CD4-positive, CD25-positive, alpha-beta regulatory T cell (primary cell): Measurements from ENCODE around the gene ERO1B. TPM values are rescaled to one million over a fixed set of nuclear protein-coding genes. Genes with fewer than 3 reads are reported as not detected.
A peak's percentile ranks its signal among the peaks of the same experiment; 100 is the strongest.
"Not testable (repeated sequence)": the region's sequence is repeated elsewhere in the genome, so short reads cannot be mapped to it uniquely, and the experiment has no call there.

Experiments used
- ATAC-seq, 2 donors: fragments of 150-1000 bp; cut with Tn5 transposase; one replicate each; pipeline ENCODE4 v1.10.0; 2021; ENCODE audit warnings: low read depth in 2 of 2, moderate number of reproducible peaks in 2 of 2, moderate library complexity in 1 of 2
- DNase-seq, 3 donors: peaks; one replicate each; pipeline versions ENCODE4 v3.0.0 to v3.0.0-alpha.2; 2012 to 2022; ENCODE audit warnings: mixed read lengths in 1 of 3
- H3K27ac ChIP-seq: one replicate; pipeline ENCODE4 v1.7.0; 2013; ENCODE audit warnings: mild to moderate bottlenecking, low read length; ENCODE audit not compliant: insufficient read depth, poor library complexity, severe bottlenecking
- H3K27me3 ChIP-seq: one replicate; pipeline ENCODE4 v1.7.0; 2013; ENCODE audit warnings: low read length; ENCODE audit not compliant: control insufficient read depth, insufficient read depth
- H3K36me3 ChIP-seq: one replicate; pipeline ENCODE4 v1.7.0; 2013; ENCODE audit warnings: mild to moderate bottlenecking, low read length, moderate library complexity; ENCODE audit not compliant: control insufficient read depth, insufficient read depth
- H3K4me1 ChIP-seq: 2 replicates; pipeline ENCODE4 v1.7.0; 2013; ENCODE audit warnings: mild to moderate bottlenecking, low read length; ENCODE audit not compliant: insufficient read depth, control insufficient read depth, poor library complexity, severe bottlenecking
- H3K4me3 ChIP-seq: one replicate; pipeline ENCODE4 v1.7.0; 2013; ENCODE audit warnings: low read depth, mild to moderate bottlenecking, low read length, moderate library complexity
- H3K9me3 ChIP-seq, 2 experiments: 1 replicate in 1 of 2; 2 replicates in 1 of 2; pipeline ENCODE4 v1.7.0; 2013; ENCODE audit warnings: low read length in 2 of 2, mild to moderate bottlenecking in 1 of 2, moderate library complexity in 1 of 2; ENCODE audit not compliant: control insufficient read depth in 2 of 2
- H3K27ac Mint-ChIP-seq, 3 donors: one replicate each; pipeline ENCODE4 v1.8.0; 2020 to 2022; ENCODE audit warnings: mild to moderate bottlenecking in 3 of 3, mixed read lengths in 3 of 3, moderate library complexity in 2 of 3
- H3K27me3 Mint-ChIP-seq: one replicate; pipeline ENCODE4 v1.8.0; 2022; ENCODE audit warnings: mild to moderate bottlenecking, mixed read lengths
- H3K36me3 Mint-ChIP-seq: one replicate; pipeline ENCODE4 v1.8.0; 2020; ENCODE audit warnings: mixed read lengths
- H3K4me1 Mint-ChIP-seq, 4 donors: one replicate each; pipeline ENCODE4 v1.8.0; 2020 to 2022; ENCODE audit warnings: mixed read lengths in 4 of 4, mild to moderate bottlenecking in 1 of 4
- H3K4me3 Mint-ChIP-seq, 4 donors: one replicate each; pipeline ENCODE4 v1.8.0; 2020 to 2022; ENCODE audit warnings: mild to moderate bottlenecking in 4 of 4, mixed read lengths in 4 of 4, moderate library complexity in 3 of 4
- H3K9me3 Mint-ChIP-seq, 7 donors: one replicate each; pipeline ENCODE4 v1.8.0; 2020 to 2022; ENCODE audit warnings: mixed read lengths in 7 of 7, mild to moderate bottlenecking in 3 of 7, moderate library complexity in 2 of 7
- polyA plus RNA-seq, 4 donors: library from polyadenylated mRNA; unstranded; fragments of 300-500 nt; fragmentation: Illumina TruSeq; gene quantifications; one replicate each; pipeline ENCODE4 v1.2.3, GENCODE V29; 2021
- total RNA-seq: library from RNA; stranded (reverse); gene quantifications from one replicate; pipeline ENCODE4 v1.2.3, GENCODE V29; 2022

ERO1B gene
- total RNA-seq (15.2 TPM), polyA plus RNA-seq (1 to 10 TPM; 2.4 to 4.3 (median 2.8) TPM)

- Mint-ChIP-seq H3K27ac (peak within 1 kb of the TSS; percentile 93 to 97 (median 95)), H3K36me3 (peaks cover 10% of the 10 kb centered on the region), H3K4me3 (peak within 1 kb of the TSS; percentile 87 to 99 (median 96)), H3K27me3 (peaks cover 20% of the 10 kb centered on the region), H3K4me1 (peaks cover 26 to 64% (median 45%) of the 10 kb centered on the region in 4 donors), H3K9me3 (peaks cover 0 to 2% (median 0%) of the 10 kb centered on the region in 7 donors)
- H3K36me3 ChIP-seq = no peaks in the 10 kb centered on the region
- no peaks in the 10 kb centered on the region for H3K27me3 ChIP-seq
- peaks cover 20% of the 10 kb centered on the region for H3K4me1 ChIP-seq
- H3K9me3 ChIP-seq = no peaks in the 10 kb centered on the region
- DNase-seq = peak; percentile 96 to 98 (median 96)
- H3K4me3 ChIP-seq = peak within 1 kb of the TSS; percentile 89
- ATAC-seq = peak; percentile 97
- H3K27ac ChIP-seq = peak within 1 kb of the TSS; percentile 80
These were observed at the start of gene ERO1B for GRCh38 chr1:236281654-236282424. Gene ERO1B, minus strand, starts transcription at chr1:236281958. Its CDS starts 175 bp downstream, at chr1:236281783.

GRCh38 chr1:236331412-236331811, 49.7 kb upstream of the ERO1B start:
- H3K4me3 ChIP-seq, H3K27ac ChIP-seq, DNase-seq, H3K36me3 ChIP-seq, H3K27ac Mint-ChIP-seq, H3K4me3 Mint-ChIP-seq, H3K4me1 Mint-ChIP-seq, H3K9me3 ChIP-seq, H3K36me3 Mint-ChIP-seq, H3K4me1 ChIP-seq, ATAC-seq, H3K9me3 Mint-ChIP-seq, H3K27me3 Mint-ChIP-seq, H3K27me3 ChIP-seq: not testable (repeated sequence)

- no peak for ATAC-seq
These were observed 44.7 kb upstream of the ERO1B start for GRCh38 chr1:236326432-236326831.

GRCh38 chr1:236325567-236325966, 43.8 kb upstream of the ERO1B start:
- no peaks in the 10 kb centered on the region for H3K36me3 ChIP-seq
- no peaks in the 10 kb centered on the region for H3K27me3 ChIP-seq
- Mint-ChIP-seq H3K9me3 (peaks cover 0 to 24% (median 10%) of the 10 kb centered on the region in 7 donors), H3K27ac (no peak overlapping the region), H3K4me3 (no peak overlapping the region), H3K36me3 (peaks cover 10% of the 10 kb centered on the region), H3K27me3 (peaks cover 29% of the 10 kb centered on the region), H3K4me1 (no peaks in the 10 kb centered on the region)
- no peak for DNase-seq
- H3K27ac ChIP-seq = no peak overlapping the region
- ATAC-seq = no peak
- H3K4me1 ChIP-seq = no peaks in the 10 kb centered on the region
- peaks cover 14 to 19% of the 10 kb centered on the region in 2 experiments for H3K9me3 ChIP-seq
- H3K4me3 ChIP-seq = no peak overlapping the region

More at GRCh38 chr1:236326432-236326831, 44.7 kb upstream of the ERO1B start:
- Histone ChIP-seq H3K27ac (no peak overlapping the region), H3K27me3 (no peaks in the 10 kb centered on the region), H3K9me3 (peaks cover 12 to 19% of the 10 kb centered on the region in 2 experiments), H3K36me3 (no peaks in the 10 kb centered on the region), H3K4me3 (no peak overlapping the region), H3K4me1 (no peaks in the 10 kb centered on the region)
- peaks cover 5% of the 10 kb centered on the region for H3K36me3 Mint-ChIP-seq
- peaks cover 0 to 17% (median 9%) of the 10 kb centered on the region in 7 donors for H3K9me3 Mint-ChIP-seq
- peaks cover 25% of the 10 kb centered on the region for H3K27me3 Mint-ChIP-seq
- no peak for DNase-seq
- H3K4me1 Mint-ChIP-seq = no peaks in the 10 kb centered on the region
- no peak overlapping the region for H3K27ac Mint-ChIP-seq
- no peak overlapping the region for H3K4me3 Mint-ChIP-seq

GRCh38 chr1:236323819-236324411, 42.2 kb upstream of the ERO1B start:
- Histone ChIP-seq H3K4me1 (no peaks in the 10 kb centered on the region), H3K27me3 (no peaks in the 10 kb centered on the region), H3K9me3 (peaks cover 14 to 19% of the 10 kb centered on the region in 2 experiments), H3K36me3 (no peaks in the 10 kb centered on the region), H3K4me3 (no peak overlapping the region), H3K27ac (no peak overlapping the region)
- no peak for ATAC-seq
- no peak for DNase-seq
- H3K4me3 Mint-ChIP-seq = no peak overlapping the region
- peaks cover 0 to 24% (median 10%) of the 10 kb centered on the region in 7 donors for H3K9me3 Mint-ChIP-seq
- no peaks in the 10 kb centered on the region for H3K4me1 Mint-ChIP-seq
- peaks cover 10% of the 10 kb centered on the region for H3K36me3 Mint-ChIP-seq
- H3K27ac Mint-ChIP-seq = no peak overlapping the region
- peaks cover 29% of the 10 kb centered on the region for H3K27me3 Mint-ChIP-seq

GRCh38 chr1:236322566-236323409, 41.0 kb upstream of the ERO1B start:
- Histone ChIP-seq H3K9me3 (peaks cover 14 to 19% of the 10 kb centered on the region in 2 experiments), H3K27ac (no peak overlapping the region), H3K27me3 (no peaks in the 10 kb centered on the region), H3K4me1 (no peaks in the 10 kb centered on the region), H3K36me3 (no peaks in the 10 kb centered on the region), H3K4me3 (no peak overlapping the region)
- ATAC-seq (no peak), DNase-seq (no peak)
- Mint-ChIP-seq H3K4me1 (no peaks in the 10 kb centered on the region), H3K9me3 (peaks cover 0 to 24% (median 10%) of the 10 kb centered on the region in 7 donors), H3K4me3 (no peak overlapping the region), H3K36me3 (peaks cover 10% of the 10 kb centered on the region), H3K27me3 (peaks cover 29% of the 10 kb centered on the region), H3K27ac (no peak overlapping the region)

- Mint-ChIP-seq H3K27me3 (peaks cover 26% of the 10 kb centered on the region), H3K9me3 (peaks cover 0 to 24% (median 10%) of the 10 kb centered on the region in 7 donors), H3K4me3 (peak overlapping the region in 1 of 4 donors; percentile 15), H3K4me1 (no peaks in the 10 kb centered on the region), H3K27ac (no peak overlapping the region), H3K36me3 (peaks cover 10% of the 10 kb centered on the region)
- peaks cover 14 to 19% of the 10 kb centered on the region in 2 experiments for H3K9me3 ChIP-seq
- H3K27ac ChIP-seq = no peak overlapping the region
- no peaks in the 10 kb centered on the region for H3K36me3 ChIP-seq
- H3K4me1 ChIP-seq = no peaks in the 10 kb centered on the region
- ATAC-seq (no peak), DNase-seq (no peak)
- H3K4me3 ChIP-seq = no peak overlapping the region
- no peaks in the 10 kb centered on the region for H3K27me3 ChIP-seq
These were observed 39.3 kb upstream of the ERO1B start for GRCh38 chr1:236321101-236321500.
